K562 (cell line): ENCODE data around the gene ZNF554. TPM values are rescaled to one million over a fixed set of nuclear protein-coding genes. Genes with fewer than 3 reads are reported as not detected.

Experiments used
- ATAC-seq: fragments of 200-7000 bp; cut with Tn5 transposase; 3 replicates; pipeline ENCODE4 v1.9.1; 2020; ENCODE audit warnings: moderate library complexity
- BruUV-seq: library from RNA; stranded (reverse); fragments of 400-500 nt; replicated peaks from 2 replicates; lab custom pipeline; 2021; lab: Mats Ljungman, UMichigan
- CTCF ChIA-PET: fragments of 300-600 bp; formaldehyde crosslinking; extraction: SDS; loops from one replicate; lab custom pipeline; 2021; ENCODE audit warnings: low intra/inter-chr PET ratio; lab: Yijun Ruan, JAX
- POLR2A ChIA-PET: fragments of 300-600, 350-650 bp; sonication (Branson Sonifier 250); formaldehyde crosslinking; extraction: SDS; loops from one replicate; lab custom pipeline; 2021; ENCODE audit warnings: antibody characterized with exemption, inconsistent platforms; lab: Yijun Ruan, JAX
- DNase-seq, 4 experiments: peaks; one replicate each; pipeline versions ENCODE4 v3.0.0 to v3.0.0-alpha.2; 2011 to 2018; ENCODE audit warnings: low spot score in 3 of 4, mixed read lengths in 3 of 4; ENCODE audit errors: extremely low read depth in 1 of 4
- FAIRE-seq: peaks from 2 replicates; lab custom pipeline; 2011; peaks lifted over from hg19 to GRCh38; lab: Jason Lieb, UNC
- H2AFZ ChIP-seq: 2 replicates; pipeline ENCODE4 v1.6.0; 2011; ENCODE audit warnings: low read depth, low read length, control low read depth, inconsistent platforms
- H3K27ac ChIP-seq: fragments of 200-600 bp; 3 replicates; pipeline ENCODE4 v1.8.0; 2011; ENCODE audit warnings: low read depth, mild to moderate bottlenecking, control low read depth, inconsistent platforms, low read length, moderate library complexity, mixed read lengths; ENCODE audit errors: extremely low read depth
- H3K27me3 ChIP-seq, 2 experiments: fragments of 300-600 bp in 1 of 2; 2 replicates in 1 of 2; 3 replicates in 1 of 2; pipeline versions ENCODE4 v1.6.0 to v1.8.0; 2011; ENCODE audit warnings: inconsistent platforms in 2 of 2, low read length in 2 of 2, mild to moderate bottlenecking in 1 of 2, mixed read lengths in 1 of 2, moderate library complexity in 1 of 2; ENCODE audit not compliant: control insufficient read depth in 2 of 2, insufficient read depth in 2 of 2
- H3K36me3 ChIP-seq: fragments of 300-600 bp; 3 replicates; pipeline ENCODE4 v1.8.0; 2011; ENCODE audit warnings: mild to moderate bottlenecking, low read length, inconsistent platforms; ENCODE audit not compliant: control insufficient read depth, insufficient read depth
- H3K4me1 ChIP-seq, 2 experiments: fragments of 200-600 bp in 1 of 2; replicated peaks in 1 of 2; 2 replicates in 1 of 2; 3 replicates in 1 of 2; pipeline versions ENCODE4 v1.5.1 to v1.8.0; 2011; ENCODE audit warnings: inconsistent platforms in 2 of 2, low read length in 2 of 2, mild to moderate bottlenecking in 1 of 2, mixed read lengths in 1 of 2, moderate library complexity in 1 of 2; ENCODE audit not compliant: control insufficient read depth in 2 of 2, insufficient read depth in 2 of 2
- H3K4me2 ChIP-seq: 2 replicates; pipeline ENCODE4 v1.6.1; 2011; ENCODE audit warnings: low read length, control low read depth, inconsistent platforms, mixed read lengths; ENCODE audit not compliant: insufficient read depth
- H3K4me3 ChIP-seq: fragments of 200-600 bp; sonication (generic), shearing (Covaris generic); 2 replicates; pipeline ENCODE4 v1.5.1; 2016; ENCODE audit warnings: control low read depth, inconsistent platforms
- H3K79me2 ChIP-seq: fragments of 200-600 bp; 3 replicates; pipeline ENCODE4 v1.8.0; 2011; ENCODE audit warnings: low read length, inconsistent platforms; ENCODE audit not compliant: control insufficient read depth, insufficient read depth
- H3K9ac ChIP-seq, 2 experiments: 2 replicates each; pipeline versions ENCODE4 v1.6.0 to v1.6.1; 2011; ENCODE audit warnings: low read depth in 2 of 2, low read length in 2 of 2, control low read depth in 1 of 2, inconsistent platforms in 1 of 2, mild to moderate bottlenecking in 1 of 2, mixed read lengths in 1 of 2; ENCODE audit not compliant: insufficient read depth in 1 of 2
- H3K9me1 ChIP-seq: one replicate; pipeline ENCODE4 v1.6.0; 2011; ENCODE audit warnings: inconsistent platforms, mild to moderate bottlenecking, low read length, moderate library complexity; ENCODE audit not compliant: control insufficient read depth, insufficient read depth
- H3K9me3 ChIP-seq: replicated peaks from 2 replicates; pipeline ENCODE4 v1.5.1; 2011; ENCODE audit warnings: low read depth, low read length, inconsistent platforms; ENCODE audit not compliant: control insufficient read depth, insufficient read depth
- H4K20me1 ChIP-seq: replicated peaks from 2 replicates; pipeline ENCODE4 v1.6.1; 2011; ENCODE audit warnings: low read length, inconsistent platforms, mixed read lengths; ENCODE audit not compliant: control insufficient read depth, insufficient read depth
- EP300 ChIP-seq: IDR thresholded peaks from 2 replicates; pipeline ENCODE4 v1.6.1; 2012; ENCODE audit warnings: low read length, improper control_type of control experiment
- GTF2F1 ChIP-seq: IDR thresholded peaks from 2 replicates; pipeline ENCODE4 v1.6.1; 2011; ENCODE audit warnings: low read depth, low read length, improper control_type of control experiment
- POLR2G ChIP-seq: fragments of 200-400 bp; formaldehyde crosslinking; IDR thresholded peaks from 2 replicates; pipeline ENCODE4 v1.6.1; 2017; ENCODE audit warnings: low read depth, mild to moderate bottlenecking, antibody characterized with exemption, low read length, moderate library complexity
- RBFOX2 ChIP-seq: fragments of 200-400 bp; formaldehyde crosslinking; IDR thresholded peaks from 2 replicates; pipeline ENCODE4 v1.6.1; 2017; ENCODE audit warnings: low read depth, mild to moderate bottlenecking, low read length, moderate library complexity
- ZNF263 ChIP-seq: sonication (generic); formaldehyde crosslinking; IDR thresholded peaks from 2 replicates; pipeline ENCODE4 v1.8.0; 2022; ENCODE audit warnings: mild to moderate bottlenecking, missing genetic modification reagents, borderline replicate concordance
- WGBS: fragments of 100-300 bp; shearing (Covaris generic); methylation state at CpG from one replicate; pipeline ENCODE4 v1.1.6; 2016; ENCODE audit warnings: low coverage, mixed read lengths; ENCODE audit not compliant: insufficient coverage; ENCODE audit errors: missing lambda C conversion rate; 5-methylcytosine and 5-hydroxymethylcytosine counted together
- in situ Hi-C: fragments of 300-500 bp; cut with MboI; formaldehyde crosslinking; loops from 4 replicates; pipeline ENCODE4 v1.15.0; 2018; ENCODE audit warnings: inconsistent platforms, mixed read lengths
- intact Hi-C: fragments of 100-400 bp; cut with micrococcal nuclease; formaldehyde crosslinking; loops from 2 replicates; pipeline ENCODE4 v1.14.2; 2022
- polyA plus RNA-seq, 8 experiments: library from polyadenylated mRNA; depleted of rRNA in 4 of 8; stranded (reverse) in 5 of 8; unstranded in 3 of 8; fragments of >200 nt; fragmentation: Nextera tagmentation in 2 of 8; fragmentation: Illumina TruSeq in 1 of 8; extraction: Ambion mirVana in 2 of 8; extraction: Trizol in 1 of 8; gene quantifications; 2 replicates each; pipeline versions ENCODE4 v1.2.1 to v1.2.3, GENCODE V29; 2011 to 2014; ENCODE audit warnings: inconsistent platforms in 1 of 8, missing spikeins in 1 of 8
- total RNA-seq, 7 experiments: library from RNA; depleted of rRNA in 6 of 7; stranded (reverse); fragments of >200 nt in 6 of 7; fragmentation: Illumina TruSeq in 2 of 7; extraction: Trizol in 2 of 7; gene quantifications; 2 replicates each; pipeline versions ENCODE4 v1.2.1 to v1.2.3, GENCODE V29; 2011 to 2021; ENCODE audit warnings: low replicate concordance in 1 of 7

The ZNF554 gene
- total and polyA plus RNA-seq, 9 of the 15 experiments (the other 6 are each of a cell fraction or from before 2014, with no cell fraction given) = 0.07 to 1.8 (median 1.1) TPM

DNA sequence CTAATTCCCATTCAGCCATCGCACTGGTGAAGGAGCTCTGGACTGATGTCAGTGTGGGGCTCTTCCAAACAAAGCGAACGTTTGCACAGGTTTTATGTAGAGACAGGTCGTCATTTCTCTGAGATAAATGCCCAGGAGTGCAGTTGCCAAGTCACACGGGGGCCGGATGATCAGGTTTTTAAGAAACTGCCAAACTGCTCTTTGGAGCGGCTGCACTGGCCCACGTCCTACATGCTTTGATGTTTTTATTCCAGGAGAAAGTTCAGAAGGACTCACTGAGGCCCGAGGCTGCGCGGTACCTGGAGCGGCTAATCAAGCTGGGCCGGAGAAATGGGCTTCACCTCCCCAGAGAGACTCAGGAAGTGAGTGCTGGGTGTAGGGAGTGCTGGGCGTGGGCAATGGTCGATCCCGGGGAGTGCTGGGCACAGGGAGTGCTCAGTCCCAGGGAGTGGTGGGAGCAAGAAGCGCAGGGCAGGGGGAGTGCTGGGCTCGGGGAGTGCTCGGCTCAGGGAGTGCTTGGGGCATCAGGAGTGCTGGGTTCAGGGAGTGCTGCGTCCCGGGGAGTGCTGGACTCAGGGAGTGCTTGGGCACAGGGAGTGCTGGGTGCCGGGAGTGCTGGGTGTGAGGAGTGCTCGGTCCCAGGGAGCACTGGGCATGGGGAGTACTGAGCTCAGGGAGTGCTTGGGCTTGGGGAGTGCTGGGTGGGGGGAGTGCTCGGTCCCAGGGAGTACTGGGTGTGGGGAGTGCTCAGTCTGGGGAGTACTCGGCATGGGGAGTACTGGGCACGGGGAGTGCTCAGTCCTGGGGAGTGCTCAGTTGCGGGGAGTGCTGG lies 23.6 kb upstream of the ZNF554 start:
- TF ChIP-seq RBFOX2 = peak; percentile 31; the same call in 1 of the 2 replicates
- TF ChIP-seq ZNF263 (CRISPR knock-in tag) = peak; percentile 66
- peak; percentile 12; the same call in 1 of the 2 replicates for TF ChIP-seq POLR2G
- no peak for TF ChIP-seq GTF2F1
- no peak for TF ChIP-seq EP300
- Histone ChIP-seq H3K27ac (no peak overlapping the region), H3K79me2 (no peaks in the 10 kb centered on the region; the same call in 2 of the 3 replicates), H3K9me3 (no peaks in the 10 kb centered on the region), H4K20me1 (no peaks in the 10 kb centered on the region), H3K9ac (0 out of 4 replicates have a peak overlapping the region, but pooled peaks of 1 of the 2 experiments have one; percentile 26), H2AFZ (no peak overlapping the region), H3K27me3 (no peaks in the 10 kb centered on the region), H3K4me1 (peaks cover 0 to 26% of the 10 kb centered on the region in 2 experiments; a peak in 2 of 5 replicates), H3K4me2 (no peak overlapping the region), H3K9me1 (peaks cover 3% of the 10 kb centered on the region), H3K4me3 (no peak overlapping the region), H3K36me3 (peaks cover 90% of the 10 kb centered on the region; the same call in 2 of the 3 replicates)
- WGBS = 92% methylated on average over 25 of the region's 27 CpGs
- no peak for ATAC-seq
- ChIA-PET POLR2A (interaction anchor here (0.9 kb wide), 1 partner anchor 45 kb away, joined by 4 read pairs; the partner anchor contains the start of gene ZNF555), CTCF (no interaction called here)
- DNase-seq = no peak
- intact Hi-C loops = no loop called here
- BruUV-seq = no TSS peak
- no peak for FAIRE-seq
- in situ Hi-C loops = no loop called here
